Measurements from ENCODE around the gene RAB35.

- no peak for TF ChIP-seq CTCF (conservative IDR thresholded peaks at IDR 0.05)
- TF ChIP-seq ZFX (IDR thresholded peaks at IDR 0.05), result no peak
Observed at GRCh38 chr12:120115066-120115465, 1.5 kb downstream of the RAB35 start.

All from C4-2B (cell line).